Measurements from ENCODE around the gene ELAVL1.

The ELAVL1 gene

GRCh38 chr19:8020681-8021080 is 15.2 kb upstream of the ELAVL1 start:
- DNase-seq = no peak

- peak; percentile 24 for DNase-seq
These were observed 12.4 kb upstream of the ELAVL1 start for GRCh38 chr19:8017808-8018207.

GRCh38 chr19:8004723-8005513 is 523 bp downstream of the ELAVL1 start:
- DNase-seq = peak; percentile 14

- no peak for DNase-seq
These were observed 1.4 kb downstream of the ELAVL1 start for GRCh38 chr19:8004001-8004400.

GRCh38 chr19:8001995-8002849 is 3.2 kb downstream of the ELAVL1 start:
- peak; percentile 57 for DNase-seq

GRCh38 chr19:8001651-8001994 is 3.8 kb downstream of the ELAVL1 start:
- no peak for DNase-seq

GRCh38 chr19:8000298-8001038 is 5.0 kb downstream of the ELAVL1 start:
- no peak for DNase-seq

- DNase-seq = no peak
These were observed 6.1 kb downstream of the ELAVL1 start for GRCh38 chr19:7999376-7999775.

- no peak for DNase-seq
These were observed 7.5 kb downstream of the ELAVL1 start for GRCh38 chr19:7997809-7998480.

- no peak for DNase-seq
These were observed 8.6 kb downstream of the ELAVL1 start for GRCh38 chr19:7996883-7997282.

- no peak for DNase-seq
These were observed 9.7 kb downstream of the ELAVL1 start for GRCh38 chr19:7995810-7996158.

- no peak for DNase-seq
These were observed 10.3 kb downstream of the ELAVL1 start for GRCh38 chr19:7994928-7995809.

- no peak for DNase-seq
These were observed 11.3 kb downstream of the ELAVL1 start for GRCh38 chr19:7994114-7994513.

- no peak for DNase-seq
These were observed 11.9 kb downstream of the ELAVL1 start for GRCh38 chr19:7993560-7993959.

GRCh38 chr19:7992575-7992974 is 12.9 kb downstream of the ELAVL1 start:
- no peak for DNase-seq

GRCh38 chr19:7989071-7989575 is 16.3 kb downstream of the ELAVL1 start:
- DNase-seq = no peak

GRCh38 chr19:7988307-7988706 is 17.1 kb downstream of the ELAVL1 start:
- DNase-seq = no peak

GRCh38 chr19:7987114-7987768 is 18.2 kb downstream of the ELAVL1 start:
- no peak for DNase-seq

GRCh38 chr19:7986321-7987113 is 18.9 kb downstream of the ELAVL1 start:
- no peak for DNase-seq

GRCh38 chr19:7985481-7985911 is 19.9 kb downstream of the ELAVL1 start:
- no peak for DNase-seq

All from activated effector memory CD4-positive, alpha-beta T cell treated with Interleukin-2 at 50 U/mL for 16 hours (primary cell).